IMR-90 (cell line): Measurements from ENCODE around the gene ADAM15. TPM values are rescaled to one million over a fixed set of nuclear protein-coding genes. Genes with fewer than 3 reads are reported as not detected.

Experiments
- ATAC-seq: fragments of 200-7000 bp; cut with Tn5 transposase; 2 replicates; pipeline ENCODE4 v1.9.1; 2020; ENCODE audit warnings: low read depth, mild to moderate bottlenecking, moderate library complexity
- BruUV-seq: library from RNA; stranded (reverse); fragments of 400-500 nt; replicated peaks from 2 replicates; lab custom pipeline; 2021; lab: Mats Ljungman, UMichigan
- CTCF ChIA-PET: fragments of 300-600 bp; formaldehyde crosslinking; extraction: SDS; loops from one replicate; lab custom pipeline; 2021; ENCODE audit warnings: antibody characterized with exemption; lab: Yijun Ruan, JAX
- POLR2A ChIA-PET: fragments of 300-600 bp; sonication (Branson Sonifier 250); formaldehyde crosslinking; loops from one replicate; lab custom pipeline; 2022; ENCODE audit warnings: antibody characterized with exemption; ENCODE audit not compliant: unreplicated experiment; lab: Charles Lee
- DNase-seq: peaks from one replicate; pipeline ENCODE4 v3.0.0; 2013
- H2AFZ ChIP-seq: replicated peaks from 2 replicates; pipeline ENCODE3; 2013; ENCODE audit warnings: low read length, mild to moderate bottlenecking; ENCODE audit not compliant: poor library complexity
- H2AK5ac ChIP-seq: 2 replicates; pipeline ENCODE4 v1.6.1; 2013; ENCODE audit warnings: low read depth, low read length, inconsistent platforms
- H2AK9ac ChIP-seq: replicated peaks from 2 replicates; pipeline ENCODE3; 2013; ENCODE audit warnings: mild to moderate bottlenecking, low read depth, low read length, moderate library complexity; ENCODE audit not compliant: poor library complexity
- H2BK120ac ChIP-seq: 2 replicates; pipeline ENCODE4 v1.6.1; 2013; ENCODE audit warnings: low read depth, low read length, inconsistent platforms
- H2BK15ac ChIP-seq: 3 replicates; pipeline ENCODE4 v1.6.1; 2013; ENCODE audit warnings: low read depth, low read length, inconsistent platforms
- H2BK20ac ChIP-seq: 2 replicates; pipeline ENCODE4 v1.6.1; 2013; ENCODE audit warnings: low read depth, mild to moderate bottlenecking, inconsistent platforms, low read length, moderate library complexity
- H2BK5ac ChIP-seq: 2 replicates; pipeline ENCODE4 v1.6.1; 2013; ENCODE audit warnings: mild to moderate bottlenecking, low read depth, low read length, inconsistent platforms; ENCODE audit not compliant: poor library complexity, severe bottlenecking
- H3K14ac ChIP-seq: replicated peaks from 2 replicates; pipeline ENCODE4 v1.6.1; 2013; ENCODE audit warnings: low read depth, low read length, inconsistent platforms
- H3K18ac ChIP-seq: 2 replicates; pipeline ENCODE4 v1.6.1; 2013; ENCODE audit warnings: low read depth, low read length, control low read depth
- H3K23ac ChIP-seq: 2 replicates; pipeline ENCODE4 v1.6.1; 2013; ENCODE audit warnings: low read depth, low read length, inconsistent platforms
- H3K27ac ChIP-seq: 2 replicates; pipeline ENCODE4 v1.5.1; 2013; ENCODE audit warnings: mild to moderate bottlenecking, control low read depth, low read length; ENCODE audit not compliant: insufficient read depth
- H3K27me3 ChIP-seq: 2 replicates; pipeline ENCODE4 v1.6.1; 2013; ENCODE audit warnings: low read length; ENCODE audit not compliant: control insufficient read depth, insufficient read depth
- H3K36me3 ChIP-seq: 2 replicates; pipeline ENCODE4 v1.6.1; 2013; ENCODE audit warnings: low read length, mixed read lengths; ENCODE audit not compliant: control insufficient read depth, insufficient read depth
- H3K4ac ChIP-seq: 2 replicates; pipeline ENCODE4 v1.6.1; 2013; ENCODE audit warnings: low read depth, low read length, inconsistent platforms
- H3K4me1 ChIP-seq: 2 replicates; pipeline ENCODE4 v1.6.1; 2013; ENCODE audit warnings: low read length, mixed read lengths; ENCODE audit not compliant: control insufficient read depth, insufficient read depth
- H3K4me2 ChIP-seq: 2 replicates; pipeline ENCODE4 v1.6.1; 2013; ENCODE audit warnings: low read depth, mild to moderate bottlenecking, control low read depth, low read length, moderate library complexity
- H3K4me3 ChIP-seq: 2 replicates; pipeline ENCODE4 v1.5.1; 2013; ENCODE audit warnings: low read depth, mild to moderate bottlenecking, control low read depth, low read length, moderate library complexity; ENCODE audit not compliant: insufficient read depth
- H3K56ac ChIP-seq: 2 replicates; pipeline ENCODE4 v1.6.1; 2013; ENCODE audit warnings: low read length, inconsistent platforms; ENCODE audit not compliant: insufficient read depth; ENCODE audit errors: extremely low read depth
- H3K79me1 ChIP-seq, 2 experiments: 2 replicates each; pipeline ENCODE4 v1.6.1; 2013; ENCODE audit warnings: low read length in 2 of 2, inconsistent platforms in 1 of 2, low read depth in 1 of 2
- H3K9ac ChIP-seq: 2 replicates; pipeline ENCODE4 v1.6.1; 2013; ENCODE audit warnings: low read depth, low read length, control low read depth
- H3K9me1 ChIP-seq: 2 replicates; pipeline ENCODE4 v1.6.1; 2013; ENCODE audit warnings: low read length, inconsistent platforms; ENCODE audit not compliant: insufficient read depth
- H3K9me3 ChIP-seq: 2 replicates; pipeline ENCODE4 v1.6.1; 2013; ENCODE audit warnings: low read length; ENCODE audit not compliant: control insufficient read depth, insufficient read depth
- H4K20me1 ChIP-seq: 2 replicates; pipeline ENCODE4 v1.6.1; 2013; ENCODE audit warnings: low read length, inconsistent platforms; ENCODE audit not compliant: insufficient read depth
- H4K5ac ChIP-seq: 2 replicates; pipeline ENCODE4 v1.6.1; 2013; ENCODE audit warnings: mild to moderate bottlenecking, low read depth, low read length, control low read depth
- H4K8ac ChIP-seq, 2 experiments: 2 replicates each; pipeline ENCODE4 v1.6.1; 2013; ENCODE audit warnings: low read depth in 2 of 2, low read length in 2 of 2, control low read depth in 1 of 2, inconsistent platforms in 1 of 2
- H4K91ac ChIP-seq: 2 replicates; pipeline ENCODE4 v1.6.1; 2013; ENCODE audit warnings: low read depth, low read length, inconsistent platforms; ENCODE audit not compliant: insufficient read depth
- BHLHE40 ChIP-seq: fragments of 150-350 bp; IDR thresholded peaks from 2 replicates; pipeline ENCODE4 v1.6.1; 2016; ENCODE audit warnings: mild to moderate bottlenecking, low read depth, low read length
- CTCF ChIP-seq: conservative IDR thresholded peaks from 2 replicates; pipeline ENCODE4 v1.5.1; 2012; ENCODE audit warnings: mild to moderate bottlenecking, low read depth, low read length, improper control_type of control experiment
- MXI1 ChIP-seq: IDR thresholded peaks from 2 replicates; pipeline ENCODE4 v1.6.1; 2012; ENCODE audit warnings: low read depth, mild to moderate bottlenecking, low read length, moderate library complexity, borderline replicate concordance
- NFE2L2 ChIP-seq: fragments of 150-350 bp; IDR thresholded peaks from 2 replicates; pipeline ENCODE4 v1.6.1; 2016; ENCODE audit warnings: low read depth, mild to moderate bottlenecking, low read length
- RFX5 ChIP-seq: IDR thresholded peaks from 2 replicates; pipeline ENCODE4 v1.8.0; 2012; ENCODE audit warnings: low read depth, mild to moderate bottlenecking, low read length, moderate library complexity
- USF2 ChIP-seq: fragments of 150-350 bp; IDR thresholded peaks from 2 replicates; pipeline ENCODE4 v1.6.1; 2017; ENCODE audit warnings: mild to moderate bottlenecking, antibody characterized with exemption, low read length, low read depth
- WGBS, 2 experiments: methylation state at CpG; one replicate each; pipeline versions ENCODE4 v1.1.5 to v1.1.7; 2013; ENCODE audit warnings: missing lambda C conversion rate in 2 of 2; ENCODE audit not compliant: insufficient read length in 1 of 2; ENCODE audit errors: extremely low coverage in 2 of 2; 5-methylcytosine and 5-hydroxymethylcytosine counted together
- dilution Hi-C: fragments of 300-500 bp; cut with HindIII; formaldehyde crosslinking; loops from one replicate; pipeline ENCODE4 v1.14.3; 2018; ENCODE audit warnings: low sequenced_read_pairs; ENCODE audit not compliant: unreplicated experiment
- in situ Hi-C: fragments of 300-500 bp; cut with MboI; formaldehyde crosslinking; loops from 3 replicates; pipeline ENCODE4 v1.14.3; 2019; ENCODE audit warnings: low sequenced_read_pairs, inconsistent platforms, mixed read lengths
- intact Hi-C: fragments of 100-400 bp; cut with micrococcal nuclease; formaldehyde crosslinking; loops from 2 replicates; pipeline ENCODE4 v1.10.0; 2022
- polyA plus RNA-seq, 3 experiments: library from polyadenylated mRNA; depleted of rRNA; stranded (reverse); fragments of >200 nt; gene quantifications; 2 replicates each; pipeline ENCODE4 v1.2.3, GENCODE V29; 2012; ENCODE audit warnings: low replicate concordance in 1 of 3
- total RNA-seq: library from RNA; depleted of rRNA; stranded (reverse); fragments of >200 nt; gene quantifications from 2 replicates; pipeline ENCODE4 v1.2.3, GENCODE V29; 2012

ADAM15 gene
- total and polyA plus RNA-seq, 2 of the 4 experiments (the other 2 are of a cell fraction): 25.6 to 52.4 TPM

DNA sequence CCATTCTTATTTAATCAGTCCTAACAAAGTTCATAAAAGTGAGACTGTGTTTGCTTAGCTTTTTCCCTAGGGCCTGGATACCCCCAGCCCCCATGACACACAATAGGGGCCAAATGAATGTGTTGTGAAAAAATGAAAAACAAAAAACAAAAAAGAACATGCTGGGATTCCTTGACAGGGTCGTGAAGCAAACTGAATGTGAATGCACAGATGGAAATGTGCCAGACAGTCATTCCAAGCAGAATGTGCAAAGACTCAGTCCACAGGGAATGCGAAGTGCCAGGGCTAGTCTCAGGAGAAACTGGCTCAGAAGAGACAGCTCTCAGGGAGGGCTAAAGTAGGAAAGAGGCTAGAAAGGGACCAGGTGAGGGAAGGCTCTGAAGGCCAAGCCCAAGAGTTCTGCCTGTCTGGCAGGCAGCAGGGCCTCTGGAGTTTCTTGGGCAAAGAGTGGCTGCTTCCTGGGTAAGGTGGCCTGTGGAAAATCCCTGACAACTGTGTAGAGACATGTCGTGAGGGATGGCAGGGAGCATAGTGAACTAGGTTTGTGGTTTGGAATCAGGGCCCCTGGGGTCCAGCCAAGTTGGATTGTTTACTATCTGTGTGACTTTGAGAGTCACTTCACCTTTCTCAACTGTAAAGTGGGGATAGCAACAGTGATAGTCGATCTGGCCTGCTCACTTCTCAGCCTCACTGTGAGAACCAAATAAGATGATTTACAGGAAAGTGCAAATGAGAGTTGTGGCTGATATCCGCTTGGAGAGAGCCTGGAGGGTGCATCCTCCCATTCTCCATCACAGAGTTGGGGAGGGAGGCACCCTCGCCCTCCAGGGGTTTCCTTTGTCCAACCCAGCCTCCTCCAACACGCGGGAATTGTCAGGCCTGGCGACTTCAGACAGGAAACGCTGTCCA lies 1.2 kb upstream of the ADAM15 start:
- peak overlapping the region; percentile 20; the same call in 1 of the 3 replicates for H2BK15ac ChIP-seq
- in situ Hi-C loops (loop anchor here (10.0 kb wide), 1 partner anchor 95 kb away; the partner anchor contains the start of gene PBXIP1), dilution Hi-C loops (no loop called here), intact Hi-C loops (loop anchor here (5.0 kb wide), 1 partner anchor 48 kb away; the partner anchor contains the start of gene ZBTB7B)
- H3K27me3 ChIP-seq: no peaks in the 10 kb centered on the region
- H4K91ac ChIP-seq: peak overlapping the region; percentile 51; the same call in 1 of the 2 replicates
- H3K56ac ChIP-seq: peak overlapping the region; percentile 35; the same call in 1 of the 2 replicates
- H4K20me1 ChIP-seq: no peaks in the 10 kb centered on the region; the same call in 1 of the 2 replicates
- no peak overlapping the region for H4K5ac ChIP-seq
- H2BK120ac ChIP-seq: 0 out of 2 replicates have a peak overlapping the region, but pooled peaks have one; percentile 3
- H4K8ac ChIP-seq: peak overlapping the region; percentile 32 to 80; a peak in 3 of 4 replicates
- H2AK9ac ChIP-seq: peak overlapping the region; percentile 69
- ChIA-PET POLR2A (no interaction called here), CTCF (interaction anchor here (0.9 to 2.3 kb wide), 3 partner anchors 12 to 35 kb away, joined by 3 to 6 read pairs (median 4); no protein-coding TSS in a partner anchor)
- TF ChIP-seq MXI1 (no peak), BHLHE40 (no peak), CTCF (no peak), USF2 (no peak), NFE2L2 (no peak), RFX5 (no peak)
- peak overlapping the region; percentile 19 for H3K23ac ChIP-seq
- H2AFZ ChIP-seq: peak overlapping the region; percentile 99
- H2AK5ac ChIP-seq: peak overlapping the region; percentile 16
- peaks cover 9% of the 10 kb centered on the region; the same call in 1 of the 2 replicates for H3K9me1 ChIP-seq
- peak overlapping the region; percentile 58; the same call in 1 of the 2 replicates for H3K9ac ChIP-seq
- H3K4me2 ChIP-seq: peak overlapping the region; percentile 93
- DNase-seq (peak; percentile 69), ATAC-seq (no peak)
- WGBS, 2 experiments: 11% methylated on average over 5 of the region's 10 CpGs; no CpG with 5 or more reads in 1 of the 2 experiments
- peak overlapping the region; percentile 75; the same call in 1 of the 2 replicates for H3K4me3 ChIP-seq
- H2BK20ac ChIP-seq: no peak overlapping the region
- H3K27ac ChIP-seq: no peak overlapping the region; the same call in 1 of the 2 replicates
- no TSS peak for BruUV-seq
- peak overlapping the region; percentile 31 for H2BK5ac ChIP-seq
- H3K4ac ChIP-seq: peak overlapping the region; percentile 55
- H3K18ac ChIP-seq: no peak overlapping the region
- H3K79me1 ChIP-seq: peaks cover 0 to 15% of the 10 kb centered on the region in 2 experiments; a peak in 2 of 4 replicates
- H3K14ac ChIP-seq: peak overlapping the region; percentile 69; the same call in 1 of the 2 replicates
- no peaks in the 10 kb centered on the region for H3K36me3 ChIP-seq
- peaks cover 13% of the 10 kb centered on the region for H3K4me1 ChIP-seq
- no peaks in the 10 kb centered on the region for H3K9me3 ChIP-seq
